WI38 (cell line): ENCODE data around the gene PHTF1.

ENCODE experiments used
- H3K4me3 ChIP-seq: 2 replicates; pipeline ENCODE4 v1.5.1; 2011; ENCODE audit warnings: low read depth, mild to moderate bottlenecking, control low read depth, low read length
- CTCF ChIP-seq: IDR thresholded peaks from 2 replicates; pipeline ENCODE4 v1.5.1; 2012; ENCODE audit warnings: low read depth, mild to moderate bottlenecking, control low read depth, low read length

PHTF1 gene

GRCh38 chr1:113653741-113654140 is 105.5 kb downstream of the PHTF1 start:
- no peak overlapping the region for H3K4me3 ChIP-seq
- TF ChIP-seq CTCF: no peak

GRCh38 chr1:113652771-113653170 is 106.5 kb downstream of the PHTF1 start:
- H3K4me3 ChIP-seq: no peak overlapping the region
- no peak for TF ChIP-seq CTCF

GRCh38 chr1:113648478-113648877 is 110.8 kb downstream of the PHTF1 start:
- TF ChIP-seq CTCF: no peak
- no peak overlapping the region for H3K4me3 ChIP-seq

GRCh38 chr1:113647164-113647563 is 112.1 kb downstream of the PHTF1 start:
- TF ChIP-seq CTCF: no peak

More at GRCh38 chr1:113647164-113647563, 112.1 kb downstream of the PHTF1 start:
- no peak overlapping the region for H3K4me3 ChIP-seq
